Gastroesophageal sphincter (tissue), 3 donors: ENCODE measurements around the gene C14orf119.

ENCODE experiments used
- CTCF ChIP-seq, 4 experiments: fragments of 200-600 bp in 2 of 4; fragments of 450-650 bp in 2 of 4; sonication (generic) in 1 of 4; IDR thresholded peaks; one replicate each; pipeline ENCODE4 v1.5.1; 2017 to 2019; ENCODE audit warnings: antibody characterized with exemption in 4 of 4, mild to moderate bottlenecking in 2 of 4, moderate library complexity in 2 of 4
- POLR2AphosphoS5 ChIP-seq: sonication (generic); formaldehyde crosslinking; IDR thresholded peaks from one replicate; pipeline ENCODE4 v1.6.1; 2017; ENCODE audit warnings: antibody characterized with exemption

- TF ChIP-seq CTCF (IDR thresholded peaks at IDR 0.05), result no peak
- TF ChIP-seq POLR2AphosphoS5, result no peak
These were observed 9.8 kb upstream of the C14orf119 start for GRCh38 chr14:23085458-23085857.
